Measurements from ENCODE around the gene FBXO27.
"Not testable (repeated sequence)": the region's sequence is repeated elsewhere in the genome, so short reads cannot be mapped to it uniquely, and the experiment has no call there.

FBXO27 gene

GRCh38 chr19:38988627-38989026 lies 43.7 kb downstream of the FBXO27 start:
- not testable (repeated sequence) for H3K36me3 ChIP-seq (ENCODE audit: control insufficient read depth in 2 of 2, insufficient read depth in 2 of 2, low read length in 2 of 2); H3K4me1 ChIP-seq (ENCODE audit: control insufficient read depth, insufficient read depth, low read length); H3K4me3 ChIP-seq (ENCODE audit: low read length in 2 of 2); H3K27me3 ChIP-seq (ENCODE audit: control insufficient read depth in 1 of 2, insufficient read depth in 2 of 2, low read length in 2 of 2); H3K27ac ChIP-seq (ENCODE audit: low read length); H3K9ac ChIP-seq (ENCODE audit: low read length in 2 of 2); H3K9me3 ChIP-seq (ENCODE audit: control insufficient read depth in 2 of 2, low read length in 2 of 2)

GRCh38 chr19:38987745-38988144 lies 44.6 kb downstream of the FBXO27 start:
- H3K36me3 ChIP-seq (ENCODE audit: control insufficient read depth in 2 of 2, insufficient read depth in 2 of 2, low read length in 2 of 2); H3K9ac ChIP-seq (ENCODE audit: low read length in 2 of 2); H3K4me1 ChIP-seq (ENCODE audit: control insufficient read depth, insufficient read depth, low read length); H3K27ac ChIP-seq (ENCODE audit: low read length); H3K27me3 ChIP-seq (ENCODE audit: control insufficient read depth in 1 of 2, insufficient read depth in 2 of 2, low read length in 2 of 2); H3K9me3 ChIP-seq (ENCODE audit: control insufficient read depth in 2 of 2, low read length in 2 of 2); H3K4me3 ChIP-seq (ENCODE audit: low read length in 2 of 2): not testable (repeated sequence)

GRCh38 chr19:38985262-38985661 lies 47.1 kb downstream of the FBXO27 start:
- Histone ChIP-seq H3K4me3 (ENCODE audit: low read length in 2 of 2) (no peak overlapping the region), H3K27me3 (ENCODE audit: control insufficient read depth in 1 of 2, insufficient read depth in 2 of 2, low read length in 2 of 2) (peaks cover 0 to 2% of the 10 kb centered on the region in 2 donors), H3K27ac (ENCODE audit: low read length) (no peak overlapping the region), H3K36me3 (ENCODE audit: control insufficient read depth in 2 of 2, insufficient read depth in 2 of 2, low read length in 2 of 2) (no peaks in the 10 kb centered on the region), H3K9ac (ENCODE audit: low read length in 2 of 2) (no peak overlapping the region), H3K9me3 (ENCODE audit: control insufficient read depth in 2 of 2, low read length in 2 of 2) (peaks cover 0 to 2% of the 10 kb centered on the region in 2 donors), H3K4me1 (ENCODE audit: control insufficient read depth, insufficient read depth, low read length) (no peaks in the 10 kb centered on the region)

- H3K36me3 ChIP-seq (ENCODE audit: control insufficient read depth in 2 of 2, insufficient read depth in 2 of 2, low read length in 2 of 2) = no peaks in the 10 kb centered on the region
- H3K4me3 ChIP-seq (ENCODE audit: low read length in 2 of 2) = no peak overlapping the region
- H3K9me3 ChIP-seq (ENCODE audit: control insufficient read depth in 2 of 2, low read length in 2 of 2) = peaks cover 0 to 2% of the 10 kb centered on the region in 2 donors
- no peak overlapping the region for H3K9ac ChIP-seq (ENCODE audit: low read length in 2 of 2)
- peaks cover 0 to 2% of the 10 kb centered on the region in 2 donors for H3K27me3 ChIP-seq (ENCODE audit: control insufficient read depth in 1 of 2, insufficient read depth in 2 of 2, low read length in 2 of 2)
- peaks cover 7% of the 10 kb centered on the region for H3K4me1 ChIP-seq (ENCODE audit: control insufficient read depth, insufficient read depth, low read length)
- no peak overlapping the region for H3K27ac ChIP-seq (ENCODE audit: low read length)
Observed at GRCh38 chr19:38980583-38981374, 51.6 kb downstream of the FBXO27 start.

GRCh38 chr19:38979812-38980211 lies 52.5 kb downstream of the FBXO27 start:
- H3K27ac ChIP-seq (ENCODE audit: low read length) = no peak overlapping the region
- H3K9me3 ChIP-seq (ENCODE audit: control insufficient read depth in 2 of 2, low read length in 2 of 2) = no peaks in the 10 kb centered on the region
- no peaks in the 10 kb centered on the region for H3K36me3 ChIP-seq (ENCODE audit: control insufficient read depth in 2 of 2, insufficient read depth in 2 of 2, low read length in 2 of 2)
- no peak overlapping the region for H3K9ac ChIP-seq (ENCODE audit: low read length in 2 of 2)
- H3K4me3 ChIP-seq (ENCODE audit: low read length in 2 of 2) = no peak overlapping the region
- no peaks in the 10 kb centered on the region for H3K27me3 ChIP-seq (ENCODE audit: control insufficient read depth in 1 of 2, insufficient read depth in 2 of 2, low read length in 2 of 2)
- peaks cover 11% of the 10 kb centered on the region for H3K4me1 ChIP-seq (ENCODE audit: control insufficient read depth, insufficient read depth, low read length)

GRCh38 chr19:38978326-38978689 lies 54.0 kb downstream of the FBXO27 start:
- Histone ChIP-seq H3K9ac (ENCODE audit: low read length in 2 of 2) (no peak overlapping the region), H3K27ac (ENCODE audit: low read length) (no peak overlapping the region), H3K36me3 (ENCODE audit: control insufficient read depth in 2 of 2, insufficient read depth in 2 of 2, low read length in 2 of 2) (no peaks in the 10 kb centered on the region), H3K4me3 (ENCODE audit: low read length in 2 of 2) (no peak overlapping the region), H3K27me3 (ENCODE audit: control insufficient read depth in 1 of 2, insufficient read depth in 2 of 2, low read length in 2 of 2) (no peaks in the 10 kb centered on the region), H3K9me3 (ENCODE audit: control insufficient read depth in 2 of 2, low read length in 2 of 2) (no peaks in the 10 kb centered on the region), H3K4me1 (ENCODE audit: control insufficient read depth, insufficient read depth, low read length) (peaks cover 11% of the 10 kb centered on the region)

- Histone ChIP-seq H3K9ac (ENCODE audit: low read length in 2 of 2) (no peak overlapping the region), H3K9me3 (ENCODE audit: control insufficient read depth in 2 of 2, low read length in 2 of 2) (no peaks in the 10 kb centered on the region), H3K27ac (ENCODE audit: low read length) (no peak overlapping the region), H3K36me3 (ENCODE audit: control insufficient read depth in 2 of 2, insufficient read depth in 2 of 2, low read length in 2 of 2) (no peaks in the 10 kb centered on the region), H3K4me3 (ENCODE audit: low read length in 2 of 2) (no peak overlapping the region), H3K4me1 (ENCODE audit: control insufficient read depth, insufficient read depth, low read length) (peaks cover 11% of the 10 kb centered on the region), H3K27me3 (ENCODE audit: control insufficient read depth in 1 of 2, insufficient read depth in 2 of 2, low read length in 2 of 2) (no peaks in the 10 kb centered on the region)
Observed at GRCh38 chr19:38977445-38978325, 54.7 kb downstream of the FBXO27 start.

- Histone ChIP-seq H3K36me3 (ENCODE audit: control insufficient read depth in 2 of 2, insufficient read depth in 2 of 2, low read length in 2 of 2) (no peaks in the 10 kb centered on the region), H3K27me3 (ENCODE audit: control insufficient read depth in 1 of 2, insufficient read depth in 2 of 2, low read length in 2 of 2) (no peaks in the 10 kb centered on the region), H3K4me1 (ENCODE audit: control insufficient read depth, insufficient read depth, low read length) (peaks cover 11% of the 10 kb centered on the region), H3K27ac (ENCODE audit: low read length) (peak overlapping the region; percentile 89), H3K4me3 (ENCODE audit: low read length in 2 of 2) (peak overlapping the region; percentile 50 to 82), H3K9me3 (ENCODE audit: control insufficient read depth in 2 of 2, low read length in 2 of 2) (no peaks in the 10 kb centered on the region), H3K9ac (ENCODE audit: low read length in 2 of 2) (peak overlapping the region; percentile 77 to 84)
Observed at GRCh38 chr19:38975861-38976271, 56.5 kb downstream of the FBXO27 start.

- Histone ChIP-seq H3K9ac (ENCODE audit: low read length in 2 of 2) (peak within 1 kb of the TSS; percentile 77 to 84), H3K27ac (ENCODE audit: low read length) (peak within 1 kb of the TSS; percentile 89), H3K36me3 (ENCODE audit: control insufficient read depth in 2 of 2, insufficient read depth in 2 of 2, low read length in 2 of 2) (no peaks in the 10 kb centered on the region), H3K9me3 (ENCODE audit: control insufficient read depth in 2 of 2, low read length in 2 of 2) (no peaks in the 10 kb centered on the region), H3K4me3 (ENCODE audit: low read length in 2 of 2) (peak within 1 kb of the TSS; percentile 79 to 82), H3K4me1 (ENCODE audit: control insufficient read depth, insufficient read depth, low read length) (peaks cover 11% of the 10 kb centered on the region), H3K27me3 (ENCODE audit: control insufficient read depth in 1 of 2, insufficient read depth in 2 of 2, low read length in 2 of 2) (no peaks in the 10 kb centered on the region)
Observed at GRCh38 chr19:38975214-38975860, 57.0 kb downstream of the FBXO27 start, which contains the start of gene FBXO17. Gene FBXO17, minus strand, starts transcription at chr19:38975742. Its CDS starts 25,423 bp downstream, at chr19:38950319.

- peaks cover 11% of the 10 kb centered on the region for H3K4me1 ChIP-seq (ENCODE audit: control insufficient read depth, insufficient read depth, low read length)
- peak overlapping the region; percentile 79 to 82 for H3K4me3 ChIP-seq (ENCODE audit: low read length in 2 of 2)
- H3K36me3 ChIP-seq (ENCODE audit: control insufficient read depth in 2 of 2, insufficient read depth in 2 of 2, low read length in 2 of 2) = no peaks in the 10 kb centered on the region
- no peaks in the 10 kb centered on the region for H3K9me3 ChIP-seq (ENCODE audit: control insufficient read depth in 2 of 2, low read length in 2 of 2)
- peak overlapping the region; percentile 73 to 76 for H3K9ac ChIP-seq (ENCODE audit: low read length in 2 of 2)
- peak overlapping the region; percentile 76 for H3K27ac ChIP-seq (ENCODE audit: low read length)
- no peaks in the 10 kb centered on the region for H3K27me3 ChIP-seq (ENCODE audit: control insufficient read depth in 1 of 2, insufficient read depth in 2 of 2, low read length in 2 of 2)
Observed at GRCh38 chr19:38974624-38975213, 57.6 kb downstream of the FBXO27 start.
